Activated T-helper 1 cell treated with anti-CD3 and anti-CD28 coated beads, Interleukin-2, amount 50 U/mL, for 16 hours (primary cell): ENCODE measurements around the gene APCDD1L.
"Not testable (repeated sequence)": the region's sequence is repeated elsewhere in the genome, so short reads cannot be mapped to it uniquely, and the experiment has no call there.

Source experiments
- DNase-seq, 2 donors: peaks; one replicate each; pipeline ENCODE4 v3.0.0-alpha.2; 2020; ENCODE audit warnings: low read depth in 1 of 2, low spot score in 1 of 2

The APCDD1L gene

DNA sequence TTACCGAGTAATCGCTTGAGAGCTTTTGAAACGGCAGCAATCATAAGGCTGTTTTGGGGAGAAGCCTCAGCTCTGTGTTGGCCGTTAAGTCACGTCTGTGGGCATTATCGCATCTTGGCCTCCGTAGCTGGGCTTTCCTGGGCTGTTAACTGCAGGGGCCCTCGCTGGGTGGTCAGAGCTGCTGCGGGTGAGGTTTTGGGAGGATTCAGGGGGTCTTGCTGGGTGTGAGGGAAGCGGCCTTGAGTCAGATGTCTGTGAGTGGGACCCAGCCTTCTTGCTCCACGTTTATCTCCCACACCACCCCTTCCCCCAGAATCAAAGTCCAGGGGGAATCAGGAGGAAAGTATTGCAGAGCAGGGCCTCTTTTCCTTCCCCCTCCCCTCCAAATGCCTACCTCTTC is 3.2 kb upstream of the APCDD1L start:
- no peak for DNase-seq

DNA sequence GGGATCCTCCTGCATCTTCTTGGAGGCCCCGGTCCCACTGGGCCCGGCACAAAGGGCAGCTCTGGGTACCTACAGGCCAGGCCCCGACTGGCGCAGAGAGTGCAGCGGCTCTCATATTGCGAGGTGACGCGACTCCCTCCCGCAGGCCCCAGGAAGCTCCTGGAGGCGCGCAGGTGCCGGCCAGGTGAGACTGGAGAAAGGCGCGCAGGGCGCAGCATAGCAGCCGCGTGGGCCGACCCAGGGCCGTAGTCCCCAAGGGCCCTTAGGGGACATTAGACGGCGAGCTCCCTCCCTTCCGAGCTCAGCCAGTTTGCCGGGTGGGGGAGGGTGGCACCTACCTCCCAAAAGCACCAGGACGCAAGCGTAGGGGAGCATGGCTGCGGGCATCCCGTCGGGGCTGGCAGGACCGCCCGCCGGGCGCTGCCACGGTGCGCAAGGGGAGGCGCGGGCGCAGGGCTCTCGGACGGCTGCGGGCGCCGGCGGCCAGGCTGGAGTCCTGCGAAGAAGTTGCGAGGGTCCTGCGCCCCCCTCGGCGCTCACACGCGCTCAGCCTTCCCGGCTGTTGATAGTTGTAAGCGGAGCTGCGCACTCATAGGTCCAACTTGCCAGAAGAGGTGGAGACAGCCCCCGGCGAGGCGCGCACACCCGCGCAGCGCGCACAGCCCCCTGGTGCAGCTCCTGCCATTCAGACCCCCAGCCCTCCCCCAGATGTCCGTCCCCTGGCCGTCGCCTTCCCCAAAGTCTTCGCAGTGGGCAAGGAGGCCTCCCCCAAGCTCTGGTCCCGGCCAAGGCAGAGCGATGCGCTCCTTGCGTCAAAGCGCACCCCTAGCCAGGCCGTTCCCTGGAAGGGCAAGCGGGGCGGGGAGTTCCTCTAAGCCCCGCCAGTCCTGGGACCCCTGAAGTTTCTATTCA is 622 bp downstream of the APCDD1L start:
- DNase-seq: no peak

DNA sequence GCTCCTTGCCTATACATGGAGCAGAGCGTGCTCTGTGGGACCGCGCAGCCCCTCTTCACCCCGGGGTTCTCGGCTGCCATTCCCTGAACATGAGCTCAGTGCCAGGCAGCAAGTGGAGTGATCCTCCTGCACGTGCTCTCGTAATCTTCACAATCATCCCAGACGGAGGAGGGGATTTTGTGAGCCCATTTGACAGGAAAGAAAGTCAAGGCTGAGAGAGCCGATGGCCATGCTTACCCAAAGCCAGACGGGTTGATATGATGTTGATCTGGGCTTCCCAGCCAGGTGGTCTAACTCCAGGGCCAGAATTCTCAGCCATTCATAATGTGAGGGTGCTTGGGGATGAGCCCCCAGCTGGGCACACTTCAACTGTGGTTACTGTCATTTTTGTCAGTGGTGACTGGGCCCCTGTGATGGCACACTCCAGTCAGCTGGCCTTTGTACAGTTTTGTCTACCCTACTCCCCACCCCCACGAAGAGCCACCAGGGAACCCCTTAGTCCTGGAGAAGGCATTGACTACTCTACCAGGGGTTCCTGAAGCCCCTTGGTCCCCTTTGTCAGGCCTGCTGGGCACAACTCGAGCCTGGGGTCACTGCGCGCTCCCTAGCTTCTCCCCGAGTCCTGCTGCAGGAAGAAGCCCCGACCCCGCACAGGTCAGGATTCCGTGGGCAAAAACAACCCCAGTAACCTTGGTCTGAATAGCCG is 1.5 kb downstream of the APCDD1L start:
- DNase-seq: no peak

DNA sequence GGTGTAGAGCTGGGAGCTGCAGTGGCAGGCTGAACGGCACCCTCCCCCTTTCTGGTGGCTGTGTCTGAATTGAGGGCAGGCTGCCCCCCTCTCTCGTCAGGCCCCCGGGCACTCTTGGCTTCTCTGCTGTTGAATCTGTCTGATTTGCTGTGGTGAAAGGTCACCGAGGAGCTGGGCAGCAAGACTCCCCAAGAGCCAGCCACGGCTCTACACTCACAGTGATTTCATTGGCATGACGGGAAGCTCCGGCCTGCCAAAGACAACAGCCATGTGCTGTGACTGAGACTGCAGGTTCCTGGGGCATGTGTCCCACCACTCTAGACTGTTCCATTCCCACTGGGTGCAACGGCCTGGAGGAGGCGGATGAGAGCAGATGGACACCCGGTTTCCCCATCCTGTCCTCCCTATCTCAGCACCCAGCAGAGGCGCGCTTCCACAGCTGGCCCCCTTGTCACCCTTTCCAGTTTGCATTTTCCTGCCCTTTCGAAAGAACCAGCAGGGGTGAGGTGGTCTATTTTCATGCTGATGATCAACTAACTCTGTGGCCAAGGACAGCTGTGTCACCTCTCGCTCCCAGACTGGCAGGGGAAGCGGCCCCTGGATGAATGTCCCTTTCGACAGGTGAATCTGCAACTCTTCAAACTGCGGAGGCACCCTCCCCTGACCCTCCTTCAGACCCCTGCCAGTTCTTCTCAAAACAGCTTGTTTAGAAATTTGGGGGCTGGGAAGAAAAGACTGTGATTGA is 2.2 kb downstream of the APCDD1L start:
- DNase-seq: no peak

DNA sequence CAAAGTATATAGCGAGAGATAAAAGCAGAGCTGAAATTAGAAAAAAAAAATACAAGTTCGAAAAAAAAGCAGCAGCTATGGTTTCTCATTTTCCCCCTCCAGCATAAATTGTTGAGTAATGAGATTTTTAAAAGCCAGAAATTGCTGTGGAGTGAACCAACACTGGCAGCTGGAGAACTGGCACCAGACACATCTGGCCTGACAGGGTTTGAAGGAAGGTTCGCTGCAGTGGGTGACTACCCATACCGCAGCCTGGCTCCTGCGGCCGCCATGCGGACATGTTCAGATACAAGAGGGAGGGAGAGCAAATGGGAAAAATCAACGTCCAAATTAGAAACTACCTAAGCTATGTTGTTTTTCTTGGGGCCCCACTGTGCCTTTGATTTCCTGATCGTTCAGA is 3.3 kb downstream of the APCDD1L start:
- DNase-seq: no peak

DNA sequence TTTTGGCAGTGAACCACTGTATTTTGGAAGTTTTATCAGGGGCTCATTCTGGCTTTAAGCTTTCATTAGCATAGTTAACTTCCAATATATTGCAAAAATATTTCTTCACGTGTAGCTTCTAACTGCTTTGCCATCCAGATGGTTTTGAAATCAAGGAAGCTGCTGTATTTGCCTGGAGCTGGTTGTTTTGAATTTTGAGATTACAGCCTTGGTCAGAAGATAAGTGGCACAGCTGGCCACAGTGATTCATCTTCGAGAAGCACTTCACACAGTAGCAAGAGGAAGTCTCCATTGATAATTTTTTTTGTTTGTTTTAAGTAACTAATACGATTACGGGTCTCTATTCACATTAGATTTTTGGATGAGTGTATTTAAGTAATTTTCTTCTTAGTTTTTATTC is 3.8 kb downstream of the APCDD1L start:
- no peak for DNase-seq

DNA sequence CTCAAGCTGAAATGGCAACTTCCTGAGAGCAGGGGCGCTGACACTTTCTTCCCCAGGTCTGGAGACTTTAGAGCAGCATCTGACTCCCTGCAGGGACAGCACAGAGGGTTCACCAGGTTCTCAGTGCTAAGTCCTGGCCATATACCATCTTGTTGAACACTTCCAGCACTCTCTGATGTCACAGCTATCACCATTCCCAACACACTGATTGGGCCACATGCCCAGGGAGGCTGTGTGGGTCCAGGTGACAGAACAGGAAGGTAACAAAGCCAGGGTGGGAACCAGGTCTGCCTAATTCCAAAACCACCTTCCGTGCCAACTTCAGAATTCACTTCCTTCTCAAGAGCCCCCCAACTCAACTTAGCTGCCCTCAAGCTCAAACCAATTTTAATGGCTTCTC is 4.3 kb downstream of the APCDD1L start:
- DNase-seq: no peak

DNA sequence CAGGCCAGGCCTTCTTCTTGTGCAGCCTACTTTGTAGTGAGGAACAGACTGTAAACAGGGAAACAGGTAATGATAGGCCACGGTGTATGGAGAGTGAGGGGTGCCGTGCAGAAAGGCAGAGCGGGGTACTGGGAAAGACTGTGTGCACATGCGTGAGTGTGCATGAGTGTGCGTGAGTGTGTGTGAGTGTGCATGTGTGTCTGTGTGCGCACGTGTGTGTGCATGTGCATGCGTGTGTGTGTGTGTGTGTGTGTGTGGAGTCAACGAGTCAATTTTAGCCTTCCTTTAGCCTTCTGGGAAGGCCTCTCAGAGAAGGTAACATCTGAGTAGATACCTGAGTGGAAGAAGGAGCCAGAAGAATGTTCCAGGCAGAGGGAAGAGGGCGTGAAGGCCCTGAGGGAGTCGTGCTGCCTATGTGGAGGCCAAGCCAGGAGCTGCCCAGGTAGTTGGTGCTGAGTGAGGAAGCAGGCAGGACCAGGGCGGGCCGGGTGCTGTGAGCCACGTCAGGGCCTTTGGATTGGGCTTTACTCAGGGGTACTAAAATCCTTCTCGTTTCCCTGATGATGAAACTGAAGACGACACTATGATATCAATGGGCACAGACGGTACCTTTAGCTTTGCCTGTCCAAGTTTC is 6.3 kb downstream of the APCDD1L start:
- no peak for DNase-seq

DNA sequence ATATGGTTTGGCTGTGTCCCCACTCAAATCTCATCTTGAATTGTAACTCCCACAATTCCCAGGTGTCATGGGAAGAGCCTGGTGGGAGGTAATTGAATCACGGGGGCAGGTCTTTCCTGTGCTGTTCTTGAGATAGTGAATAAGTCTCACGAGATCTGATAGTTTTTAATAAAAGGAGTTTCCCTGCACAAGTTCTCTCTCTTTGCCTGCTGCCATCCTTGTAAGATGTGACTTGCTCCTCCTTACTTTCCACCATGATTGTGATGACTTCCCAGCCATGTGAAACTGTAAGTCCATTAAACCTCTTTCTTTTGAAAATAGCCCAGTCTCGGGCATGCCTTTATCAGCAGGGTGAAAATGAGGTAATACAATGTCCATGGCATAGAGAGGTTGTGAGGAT is 8.2 kb downstream of the APCDD1L start:
- DNase-seq: not testable (repeated sequence)

DNA sequence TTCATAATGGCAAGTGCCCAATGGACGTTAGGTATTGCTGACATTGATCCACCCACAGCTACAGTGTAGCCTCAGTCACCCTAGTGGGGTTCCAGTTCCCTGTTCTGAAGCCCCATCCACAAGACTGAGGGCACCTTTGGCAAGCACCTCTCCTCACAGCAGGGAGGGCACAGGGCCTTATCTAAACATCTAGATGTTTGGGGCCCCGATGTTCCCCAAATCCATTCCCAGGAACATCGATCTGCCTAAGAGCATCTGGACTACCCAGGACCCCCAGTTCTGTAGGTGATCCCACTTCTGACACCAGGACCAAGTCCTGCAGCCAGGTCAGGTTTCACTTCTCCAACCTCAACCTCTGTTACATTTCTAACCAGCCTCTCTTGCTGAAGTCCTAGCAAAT is 10.6 kb downstream of the APCDD1L start:
- no peak for DNase-seq

DNA sequence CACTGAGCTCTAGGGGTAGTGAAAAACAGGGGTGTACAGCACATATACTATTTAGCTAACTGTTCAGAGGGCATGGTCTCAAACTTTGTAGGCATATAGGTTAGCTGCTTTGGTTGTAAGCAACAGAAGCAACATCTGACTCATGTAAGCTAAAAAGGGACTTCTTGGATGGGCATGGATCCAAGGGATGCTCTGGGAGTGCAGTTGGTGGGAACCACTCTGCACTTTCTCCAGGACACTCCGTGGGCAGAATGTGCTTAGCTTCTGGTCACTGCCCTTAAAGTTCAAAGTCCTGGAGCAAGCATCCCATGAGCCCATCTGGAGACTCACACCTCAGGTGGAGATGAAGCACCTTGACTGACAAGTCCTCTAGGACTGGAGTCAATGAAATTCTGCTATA is 11.5 kb downstream of the APCDD1L start:
- DNase-seq: no peak

DNA sequence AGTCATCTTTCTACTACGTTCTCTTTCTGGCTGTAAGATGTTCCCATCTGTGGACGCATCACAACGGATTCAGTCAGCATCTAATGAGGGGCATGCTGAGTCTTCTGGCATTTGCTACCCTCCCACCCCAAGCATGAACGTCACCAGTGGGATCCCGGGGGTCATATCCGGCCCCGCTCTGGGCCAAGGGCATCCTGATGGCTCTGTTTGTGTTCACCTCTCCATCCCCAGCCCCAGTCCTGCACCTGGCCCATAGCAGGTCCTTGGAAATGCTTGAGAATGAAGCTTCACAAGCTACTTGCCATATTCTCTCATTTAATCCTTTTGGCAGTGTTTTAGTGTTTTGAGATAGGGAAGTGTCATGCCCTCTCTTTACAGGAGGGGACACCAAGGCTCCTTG is 14.9 kb downstream of the APCDD1L start:
- DNase-seq: no peak

DNA sequence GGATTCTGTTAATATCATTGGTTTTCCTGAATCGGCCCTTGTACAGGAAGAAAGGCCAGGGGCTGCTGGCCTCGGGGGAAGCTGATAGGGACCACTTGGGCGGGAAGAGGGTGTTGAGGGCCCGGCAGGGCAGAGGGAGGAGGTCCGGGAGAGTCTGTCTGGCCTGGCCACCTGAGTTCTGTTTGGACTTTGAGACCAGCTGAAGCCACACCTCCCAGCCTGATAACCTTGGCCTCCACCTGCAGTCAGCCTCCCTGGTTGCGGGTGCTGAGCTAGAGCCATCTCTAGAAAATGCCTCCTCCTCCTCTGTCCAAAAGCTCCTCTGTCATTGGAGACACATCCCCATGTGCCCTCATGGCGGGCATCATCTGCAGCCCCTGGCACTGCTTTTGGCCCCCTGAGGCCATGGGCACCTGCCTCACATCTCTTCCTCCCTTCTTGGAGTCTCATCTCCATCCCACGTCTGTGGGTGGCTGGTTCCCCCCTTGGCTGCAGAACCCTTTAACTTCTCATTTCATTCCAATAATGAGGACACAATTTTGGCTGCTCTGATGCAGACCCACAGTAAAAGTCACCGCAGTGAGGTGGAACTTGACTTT is 16.6 kb downstream of the APCDD1L start:
- DNase-seq: no peak

DNA sequence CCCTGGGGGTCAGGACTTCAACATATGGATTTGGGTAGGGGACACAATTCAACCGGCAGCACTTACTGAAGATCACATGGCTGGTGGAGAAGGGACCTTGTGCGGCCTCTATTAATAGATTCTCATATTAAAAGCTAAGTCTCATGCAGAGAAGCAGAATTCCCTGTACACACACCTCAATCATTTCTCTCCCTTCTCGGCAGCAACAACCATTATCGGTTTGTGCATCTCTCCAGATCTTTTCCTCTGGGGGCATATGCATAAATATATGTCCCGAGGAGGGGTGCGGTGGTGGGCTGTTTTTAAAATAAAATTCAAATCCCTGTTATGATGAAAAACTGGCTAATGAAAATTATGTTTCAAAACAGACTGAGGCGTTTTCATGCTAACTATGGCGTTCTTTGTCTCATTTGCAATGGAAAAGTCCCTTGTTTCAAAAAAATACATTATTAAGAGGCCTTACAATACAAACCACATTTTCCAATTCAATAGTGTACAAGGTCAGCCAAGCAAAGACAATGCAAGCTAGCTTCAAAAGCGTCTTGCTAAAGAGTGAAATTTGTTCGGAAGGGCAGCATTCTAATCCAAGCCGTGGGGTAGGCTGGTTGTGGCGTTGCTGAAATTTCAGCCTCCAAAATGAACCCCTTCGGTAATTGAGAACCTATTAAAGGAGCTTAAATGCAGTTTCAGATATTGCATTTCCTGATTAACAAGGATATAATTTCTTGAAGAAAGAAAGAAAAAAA is 17.3 kb downstream of the APCDD1L start:
- no peak for DNase-seq

DNA sequence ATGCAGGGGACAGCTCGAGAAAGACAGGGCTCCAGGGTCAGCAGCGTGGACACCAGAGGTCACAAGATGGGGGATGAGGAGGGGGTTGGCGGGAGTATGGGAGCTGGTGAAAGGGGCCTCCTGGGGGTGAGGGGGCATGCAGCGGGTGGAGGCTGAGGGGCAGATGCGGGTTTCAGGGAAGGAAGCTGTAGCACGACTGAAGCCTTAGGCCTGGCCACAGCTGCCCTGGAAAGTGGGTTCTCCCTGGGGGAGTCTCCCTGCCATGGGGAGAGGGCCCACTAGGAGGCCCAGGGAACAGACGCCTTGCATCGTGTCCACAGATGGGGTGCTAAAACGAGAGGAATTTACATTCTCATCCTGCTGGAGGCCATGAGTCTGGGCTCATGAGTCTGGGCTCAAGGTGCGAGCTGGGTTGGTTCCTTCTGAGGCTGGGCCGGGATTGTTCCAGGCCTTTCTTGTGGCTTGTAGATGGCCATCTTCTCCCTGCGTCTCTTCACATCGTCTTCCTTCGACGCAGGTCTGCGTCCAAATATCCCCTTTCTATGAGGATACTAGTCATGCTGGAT is 18.0 kb downstream of the APCDD1L start:
- DNase-seq: no peak

DNA sequence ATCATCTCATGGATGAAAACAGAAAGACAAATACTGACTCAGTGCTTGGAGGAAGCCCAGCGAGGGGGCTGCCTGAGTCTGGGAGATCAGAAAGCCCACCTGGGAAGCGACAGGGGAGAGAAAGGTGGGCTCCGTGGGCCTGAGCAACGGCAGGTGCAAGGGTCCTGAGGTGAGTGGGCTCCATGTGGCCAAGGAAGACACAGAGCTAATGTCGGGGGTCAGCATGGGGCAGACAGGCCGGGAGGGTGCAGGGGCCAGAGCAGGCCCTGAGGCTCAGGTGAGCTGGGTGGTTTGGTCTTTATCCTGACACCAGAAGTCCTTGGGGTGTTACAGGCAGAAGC is 18.8 kb downstream of the APCDD1L start:
- DNase-seq: no peak

DNA sequence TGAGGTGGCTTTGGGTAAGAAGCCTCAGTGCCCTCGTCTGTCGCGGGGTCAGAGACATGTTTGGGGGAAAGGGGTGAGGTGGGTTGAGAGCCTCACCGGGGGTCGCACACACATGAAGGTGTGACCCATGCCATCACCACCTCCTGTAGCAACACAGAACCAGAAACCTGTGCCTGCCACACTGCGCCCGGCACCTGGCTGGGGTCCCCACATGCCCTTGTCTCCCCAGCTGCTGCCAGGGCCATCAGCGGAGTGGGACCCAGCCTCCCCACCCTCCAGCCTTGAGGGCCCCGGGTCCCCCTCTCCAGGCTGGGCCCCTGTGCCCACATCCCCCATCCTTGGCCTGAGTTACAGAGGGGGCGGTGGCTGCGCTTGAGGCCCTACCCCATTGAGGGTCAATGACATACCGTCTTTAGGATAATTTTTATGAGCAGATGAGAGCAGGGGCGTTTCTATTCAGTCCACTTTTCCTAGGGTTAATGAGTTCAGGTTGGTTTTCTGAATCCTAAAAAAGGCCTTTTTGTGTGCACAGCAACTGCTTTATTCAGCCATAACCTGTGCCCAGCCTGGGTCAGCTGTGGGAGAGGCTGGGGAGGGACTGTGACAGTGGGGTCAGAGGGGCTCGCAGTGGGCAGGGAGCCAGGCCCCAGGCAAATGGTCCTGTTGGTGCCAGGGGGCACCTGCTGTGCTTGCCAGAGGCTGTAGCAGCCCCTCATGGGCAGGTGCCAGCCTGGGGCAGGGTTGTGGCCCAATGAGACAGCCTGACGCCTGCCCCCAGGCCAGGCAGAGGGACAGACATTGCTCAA is 19.4 kb downstream of the APCDD1L start:
- no peak for DNase-seq

DNA sequence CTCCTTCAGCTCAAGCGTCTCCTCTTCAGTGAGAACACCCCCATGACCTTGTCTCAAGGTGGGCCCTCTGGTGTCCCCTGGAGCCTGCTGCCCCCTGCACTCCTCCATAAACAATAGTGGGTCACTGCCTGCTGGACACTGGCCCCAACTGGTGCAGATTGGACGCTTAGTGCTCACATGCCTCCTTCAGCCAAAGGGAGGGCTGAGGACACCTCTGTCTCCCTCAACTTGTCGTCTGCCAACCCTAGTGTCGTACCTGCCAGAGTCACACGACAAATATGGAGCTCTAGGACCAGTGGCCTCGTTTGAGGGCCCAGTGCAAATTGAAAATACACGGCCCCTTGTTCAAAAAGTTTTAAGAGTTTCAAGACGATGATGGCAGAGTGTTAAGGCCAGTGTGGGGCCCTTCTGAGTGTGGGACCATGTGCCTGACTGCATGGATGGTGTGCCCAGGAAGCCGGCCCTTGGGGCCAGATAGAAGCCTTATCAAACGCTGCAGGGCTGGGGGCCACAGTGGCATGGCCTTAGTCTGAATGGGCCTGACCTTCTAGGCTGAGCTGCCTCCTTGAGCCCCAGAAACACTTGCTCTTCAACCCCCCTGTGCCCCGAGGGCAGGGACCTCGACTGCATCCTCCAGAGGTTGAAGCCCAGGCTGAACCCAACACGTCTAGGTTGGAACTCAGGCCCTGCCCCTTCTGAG is 20.1 kb downstream of the APCDD1L start:
- no peak for DNase-seq
